ENCODE measurements around the gene PARK7.
"Not testable (repeated sequence)": the region's sequence is repeated elsewhere in the genome, so short reads cannot be mapped to it uniquely, and the experiment has no call there.

The PARK7 gene

GRCh38 chr1:7960165-7960564, 1.3 kb upstream of the PARK7 start:
- H3K27ac Mint-ChIP-seq, result peak overlapping the region; percentile 97
- peak overlapping the region; percentile 96 for H3K4me3 Mint-ChIP-seq
- peaks cover 41% of the 10 kb centered on the region for H3K36me3 Mint-ChIP-seq (ENCODE audit: low read depth)
- intact Hi-C loops (cut with micrococcal nuclease), result loop anchor here (5.0 kb wide), 1 partner anchor 178 kb away; the partner anchor contains the start of gene PER3
- H3K4me1 Mint-ChIP-seq (ENCODE audit: low read depth), result peaks cover 27% of the 10 kb centered on the region
- H3K27me3 Mint-ChIP-seq, result no peaks in the 10 kb centered on the region
- H3K9me3 Mint-ChIP-seq, result no peaks in the 10 kb centered on the region

GRCh38 chr1:7960867-7961215, 670 bp upstream of the PARK7 start:
- Mint-ChIP-seq H3K9me3 (no peaks in the 10 kb centered on the region), H3K36me3 (ENCODE audit: low read depth) (peaks cover 47% of the 10 kb centered on the region), H3K4me3 (peak overlapping the region; percentile 96), H3K27me3 (no peaks in the 10 kb centered on the region), H3K4me1 (ENCODE audit: low read depth) (peaks cover 27% of the 10 kb centered on the region), H3K27ac (peak overlapping the region; percentile 97)
- intact Hi-C loops (cut with micrococcal nuclease), result loop anchor here (5.0 kb wide), 1 partner anchor 179 kb away; the partner anchor contains the start of gene PER3

- peaks cover 32% of the 10 kb centered on the region for H3K4me1 Mint-ChIP-seq (ENCODE audit: low read depth)
- no peaks in the 10 kb centered on the region for H3K27me3 Mint-ChIP-seq
- H3K4me3 Mint-ChIP-seq, result peak overlapping the region; percentile 96
- intact Hi-C loops (cut with micrococcal nuclease), result loop anchor here (5.0 kb wide), 1 partner anchor 180 kb away; the partner anchor contains the start of gene PER3
- peak overlapping the region; percentile 97 for H3K27ac Mint-ChIP-seq
- peaks cover 59% of the 10 kb centered on the region for H3K36me3 Mint-ChIP-seq (ENCODE audit: low read depth)
- no peaks in the 10 kb centered on the region for H3K9me3 Mint-ChIP-seq
These were observed 464 bp downstream of the PARK7 start for GRCh38 chr1:7962014-7962335.

- Mint-ChIP-seq H3K27ac (peak overlapping the region; percentile 97), H3K4me3 (peak overlapping the region; percentile 96), H3K27me3 (no peaks in the 10 kb centered on the region), H3K9me3 (no peaks in the 10 kb centered on the region), H3K36me3 (ENCODE audit: low read depth) (peaks cover 66% of the 10 kb centered on the region), H3K4me1 (ENCODE audit: low read depth) (peaks cover 37% of the 10 kb centered on the region)
- intact Hi-C loops (cut with micrococcal nuclease), result loop anchor here (5.0 kb wide), 1 partner anchor 181 kb away; the partner anchor contains the start of gene PER3
These were observed 1.3 kb downstream of the PARK7 start for GRCh38 chr1:7962636-7963377.

GRCh38 chr1:7963378-7963730, 1.8 kb downstream of the PARK7 start:
- H3K9me3 Mint-ChIP-seq, H3K27me3 Mint-ChIP-seq, H3K4me3 Mint-ChIP-seq: not testable (repeated sequence)
- intact Hi-C loops (cut with micrococcal nuclease), result loop anchor here (5.0 kb wide), 1 partner anchor 181 kb away; the partner anchor contains the start of gene PER3
- Mint-ChIP-seq H3K27ac (peak overlapping the region; percentile 66), H3K4me1 (ENCODE audit: low read depth) (peaks cover 37% of the 10 kb centered on the region), H3K36me3 (ENCODE audit: low read depth) (peaks cover 67% of the 10 kb centered on the region)

GRCh38 chr1:7963841-7964240, 2.3 kb downstream of the PARK7 start:
- intact Hi-C loops (cut with micrococcal nuclease), result loop anchor here (5.0 kb wide), 1 partner anchor 182 kb away; the partner anchor contains the start of gene PER3
- H3K36me3 Mint-ChIP-seq (ENCODE audit: low read depth), result peaks cover 72% of the 10 kb centered on the region

GRCh38 chr1:7964476-7964875, 3.0 kb downstream of the PARK7 start:
- peaks cover 30% of the 10 kb centered on the region for H3K4me1 Mint-ChIP-seq (ENCODE audit: low read depth)
- peaks cover 78% of the 10 kb centered on the region for H3K36me3 Mint-ChIP-seq (ENCODE audit: low read depth)
- intact Hi-C loops (cut with micrococcal nuclease), result loop anchor here (5.0 kb wide), 1 partner anchor 182 kb away; the partner anchor contains the start of gene PER3
- H3K9me3 Mint-ChIP-seq, result no peaks in the 10 kb centered on the region
- H3K27me3 Mint-ChIP-seq, result no peaks in the 10 kb centered on the region
- no peak overlapping the region for H3K27ac Mint-ChIP-seq
- H3K4me3 Mint-ChIP-seq, result no peak overlapping the region

More at GRCh38 chr1:7963841-7964240, 2.3 kb downstream of the PARK7 start:
- not testable (repeated sequence) for H3K4me3 Mint-ChIP-seq, H3K9me3 Mint-ChIP-seq, H3K27me3 Mint-ChIP-seq
- peaks cover 37% of the 10 kb centered on the region for H3K4me1 Mint-ChIP-seq (ENCODE audit: low read depth)
- peak overlapping the region; percentile 66 for H3K27ac Mint-ChIP-seq

- peaks cover 22% of the 10 kb centered on the region for H3K4me1 Mint-ChIP-seq (ENCODE audit: low read depth)
- no peak overlapping the region for H3K4me3 Mint-ChIP-seq
- no peaks in the 10 kb centered on the region for H3K27me3 Mint-ChIP-seq
- peak overlapping the region; percentile 8 for H3K27ac Mint-ChIP-seq
- H3K9me3 Mint-ChIP-seq, result no peaks in the 10 kb centered on the region
- peaks cover 91% of the 10 kb centered on the region for H3K36me3 Mint-ChIP-seq (ENCODE audit: low read depth)
- intact Hi-C loops (cut with micrococcal nuclease), result no loop called here
These were observed 5.7 kb downstream of the PARK7 start for GRCh38 chr1:7967196-7967595.

- no peak overlapping the region for H3K27ac Mint-ChIP-seq
- no peak overlapping the region for H3K4me3 Mint-ChIP-seq
- no peaks in the 10 kb centered on the region for H3K9me3 Mint-ChIP-seq
- intact Hi-C loops (cut with micrococcal nuclease), result no loop called here
- peaks cover 22% of the 10 kb centered on the region for H3K4me1 Mint-ChIP-seq (ENCODE audit: low read depth)
- H3K27me3 Mint-ChIP-seq, result no peaks in the 10 kb centered on the region
- peaks cover 94% of the 10 kb centered on the region for H3K36me3 Mint-ChIP-seq (ENCODE audit: low read depth)
These were observed 6.1 kb downstream of the PARK7 start for GRCh38 chr1:7967651-7968050.

- H3K36me3 Mint-ChIP-seq (ENCODE audit: low read depth), result peaks cover 94% of the 10 kb centered on the region
- no peak overlapping the region for H3K27ac Mint-ChIP-seq
These were observed 8.7 kb downstream of the PARK7 start for GRCh38 chr1:7970246-7970645.

GRCh38 chr1:7971024-7971423, 9.5 kb downstream of the PARK7 start:
- Mint-ChIP-seq H3K27me3 (no peaks in the 10 kb centered on the region), H3K4me1 (ENCODE audit: low read depth) (peaks cover 10% of the 10 kb centered on the region), H3K4me3 (no peak overlapping the region), H3K27ac (no peak overlapping the region), H3K9me3 (no peaks in the 10 kb centered on the region), H3K36me3 (ENCODE audit: low read depth) (peaks cover 94% of the 10 kb centered on the region)
- intact Hi-C loops (cut with micrococcal nuclease), result no loop called here

More at GRCh38 chr1:7970246-7970645, 8.7 kb downstream of the PARK7 start:
- Mint-ChIP-seq H3K4me1 (ENCODE audit: low read depth) (peaks cover 10% of the 10 kb centered on the region), H3K4me3 (no peak overlapping the region), H3K9me3 (no peaks in the 10 kb centered on the region), H3K27me3 (no peaks in the 10 kb centered on the region)
- intact Hi-C loops (cut with micrococcal nuclease), result no loop called here

GRCh38 chr1:7972285-7972684, 10.8 kb downstream of the PARK7 start:
- peaks cover 2% of the 10 kb centered on the region for H3K4me1 Mint-ChIP-seq (ENCODE audit: low read depth)
- no peak overlapping the region for H3K4me3 Mint-ChIP-seq
- intact Hi-C loops (cut with micrococcal nuclease), result no loop called here
- no peaks in the 10 kb centered on the region for H3K9me3 Mint-ChIP-seq
- H3K27me3 Mint-ChIP-seq, result no peaks in the 10 kb centered on the region
- peaks cover 94% of the 10 kb centered on the region for H3K36me3 Mint-ChIP-seq (ENCODE audit: low read depth)
- H3K27ac Mint-ChIP-seq, result no peak overlapping the region

GRCh38 chr1:7973086-7973485, 11.6 kb downstream of the PARK7 start:
- Mint-ChIP-seq H3K4me1 (ENCODE audit: low read depth) (no peaks in the 10 kb centered on the region), H3K27me3 (no peaks in the 10 kb centered on the region), H3K36me3 (ENCODE audit: low read depth) (peaks cover 98% of the 10 kb centered on the region), H3K27ac (no peak overlapping the region), H3K4me3 (no peak overlapping the region), H3K9me3 (no peaks in the 10 kb centered on the region)
- intact Hi-C loops (cut with micrococcal nuclease), result no loop called here

GRCh38 chr1:7975212-7975865, 13.8 kb downstream of the PARK7 start:
- Mint-ChIP-seq H3K36me3 (ENCODE audit: low read depth) (peaks cover 100% of the 10 kb centered on the region), H3K27ac (no peak overlapping the region), H3K9me3 (no peaks in the 10 kb centered on the region), H3K4me3 (no peak overlapping the region), H3K4me1 (ENCODE audit: low read depth) (no peaks in the 10 kb centered on the region), H3K27me3 (no peaks in the 10 kb centered on the region)
- intact Hi-C loops (cut with micrococcal nuclease), result no loop called here

Data from dendritic cell treated with granulocyte-macrophage colony-stimulating factor and Interleukin-4, amounts not matched to agents 40 ng/mL and 50 ng/mL, for 4 days (primary cell).